ENCODE measurements around the gene DENND4A. TPM values are rescaled to one million over a fixed set of nuclear protein-coding genes. Genes with fewer than 3 reads are reported as not detected.

The DENND4A gene
- polyA plus RNA-seq, 1 donor: 27.7 TPM

DNA sequence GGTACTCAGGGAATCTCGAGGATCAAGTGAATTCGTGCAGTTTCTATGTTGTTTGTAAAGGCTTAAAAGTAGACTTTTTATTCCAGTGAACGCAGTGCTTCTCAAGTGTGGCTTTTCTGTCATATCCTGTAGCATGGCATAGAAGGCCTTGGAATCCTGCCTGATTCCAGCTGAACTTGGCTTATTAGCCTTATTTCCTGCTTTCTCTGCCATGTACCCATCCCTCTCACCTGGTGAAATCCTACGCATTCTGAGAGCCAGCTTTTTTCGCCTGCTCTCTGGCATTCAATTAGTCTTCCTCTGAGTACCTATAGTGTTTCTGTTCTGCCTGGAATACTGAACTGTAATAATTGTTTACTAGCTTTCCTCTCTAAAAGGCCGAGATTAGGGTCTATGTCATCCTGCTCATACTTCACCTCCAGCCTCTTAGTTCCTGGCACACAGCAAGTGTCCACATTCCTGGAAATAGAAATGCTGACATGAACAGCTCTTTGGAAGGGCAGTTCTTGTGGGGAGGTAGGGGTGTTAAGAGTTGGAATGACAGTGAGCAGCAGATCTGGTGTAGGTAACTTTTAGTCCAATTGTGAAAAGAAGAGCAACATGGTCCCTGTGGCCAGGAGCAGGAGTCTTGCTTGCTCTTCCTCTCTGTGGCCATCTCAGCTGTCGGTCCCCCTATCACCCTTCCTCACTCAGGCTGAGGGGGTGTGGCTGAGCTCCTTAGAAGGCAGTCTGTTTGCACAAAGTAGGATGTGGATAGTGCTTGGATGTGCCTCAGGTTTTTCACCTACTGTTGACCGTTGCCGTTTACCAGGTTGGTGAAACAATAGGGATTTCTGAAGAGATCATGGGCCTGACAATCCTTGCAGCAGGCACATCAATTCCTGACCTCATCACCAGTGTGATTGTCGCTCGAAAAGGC is 140.0 kb downstream of the DENND4A start:
- no peaks in the 10 kb centered on the region for H3K9me3 ChIP-seq (ENCODE audit: control insufficient read depth, low read depth, low read length)
- no peak overlapping the region for H3K27ac ChIP-seq (ENCODE audit: low read length)
- H3K4me3 ChIP-seq (ENCODE audit: low read length): no peak overlapping the region
- H3K36me3 ChIP-seq (ENCODE audit: control insufficient read depth, insufficient read depth, low read length): peaks cover 20% of the 10 kb centered on the region
- H3K4me1 ChIP-seq (ENCODE audit: control insufficient read depth, insufficient read depth, low read length): peaks cover 12% of the 10 kb centered on the region
- no peak for DNase-seq
- no peaks in the 10 kb centered on the region for H3K27me3 ChIP-seq (ENCODE audit: control insufficient read depth, insufficient read depth, low read length)
- WGBS (ENCODE audit: insufficient coverage, low lambda C conversion rate): 89% methylated on average over 5 of the region's 11 CpGs

DNA sequence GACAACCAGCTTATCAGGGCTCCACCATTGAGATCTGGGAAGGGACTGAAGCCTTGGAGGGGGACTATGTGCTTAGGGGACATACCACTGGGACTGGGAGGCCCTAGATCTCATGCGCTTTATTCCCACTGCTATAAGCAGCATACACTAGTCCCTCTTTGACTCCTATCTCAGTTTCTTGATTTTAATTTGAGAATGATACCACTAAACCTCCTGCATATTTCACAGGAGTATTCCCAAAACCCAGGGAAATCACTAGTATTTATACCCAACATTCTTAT is 141.1 kb downstream of the DENND4A start:
- no peak for DNase-seq
- Histone ChIP-seq H3K27ac (ENCODE audit: low read length) (no peak overlapping the region), H3K36me3 (ENCODE audit: control insufficient read depth, insufficient read depth, low read length) (peaks cover 18% of the 10 kb centered on the region), H3K4me3 (ENCODE audit: low read length) (no peak overlapping the region), H3K9me3 (ENCODE audit: control insufficient read depth, low read depth, low read length) (no peaks in the 10 kb centered on the region), H3K27me3 (ENCODE audit: control insufficient read depth, insufficient read depth, low read length) (no peaks in the 10 kb centered on the region), H3K4me1 (ENCODE audit: control insufficient read depth, insufficient read depth, low read length) (peaks cover 12% of the 10 kb centered on the region)
- WGBS (ENCODE audit: insufficient coverage, low lambda C conversion rate): no CpG with 5 or more reads among the region's 1 CpG

DNA sequence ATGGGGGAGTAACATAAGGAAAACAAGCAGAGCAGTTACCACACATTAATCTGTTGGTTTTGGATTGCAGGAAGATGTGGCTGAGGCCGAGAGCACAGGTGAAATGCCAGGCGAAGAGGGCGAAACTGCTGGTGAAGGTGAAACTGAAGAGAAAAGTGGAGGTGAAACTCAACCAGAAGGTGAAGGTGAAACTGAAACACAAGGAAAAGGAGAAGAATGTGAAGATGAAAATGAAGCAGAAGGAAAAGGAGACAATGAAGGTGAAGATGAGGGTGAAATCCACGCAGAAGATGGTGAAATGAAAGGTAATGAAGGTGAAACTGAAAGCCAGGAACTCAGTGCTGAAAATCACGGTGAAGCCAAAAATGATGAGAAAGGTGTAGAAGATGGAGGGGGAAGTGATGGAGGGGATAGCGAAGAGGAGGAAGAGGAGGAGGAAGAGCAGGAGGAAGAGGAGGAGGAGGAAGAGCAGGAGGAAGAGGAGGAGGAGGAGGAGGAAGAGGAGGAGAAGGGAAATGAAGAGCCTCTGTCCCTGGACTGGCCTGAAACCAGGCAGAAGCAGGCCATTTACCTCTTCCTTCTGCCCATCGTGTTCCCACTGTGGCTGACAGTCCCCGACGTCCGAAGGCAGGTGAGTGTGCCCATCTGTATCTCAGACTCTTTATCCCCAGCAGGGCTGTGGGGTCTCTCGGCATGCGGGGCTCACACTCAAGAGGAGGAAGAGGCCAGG is 141.6 kb downstream of the DENND4A start:
- 96% methylated on average over 5 of the region's 12 CpGs for WGBS (ENCODE audit: insufficient coverage, low lambda C conversion rate)
- Histone ChIP-seq H3K4me1 (ENCODE audit: control insufficient read depth, insufficient read depth, low read length) (peaks cover 12% of the 10 kb centered on the region), H3K9me3 (ENCODE audit: control insufficient read depth, low read depth, low read length) (no peaks in the 10 kb centered on the region), H3K27ac (ENCODE audit: low read length) (no peak overlapping the region), H3K4me3 (ENCODE audit: low read length) (no peak overlapping the region), H3K27me3 (ENCODE audit: control insufficient read depth, insufficient read depth, low read length) (no peaks in the 10 kb centered on the region), H3K36me3 (ENCODE audit: control insufficient read depth, insufficient read depth, low read length) (peaks cover 13% of the 10 kb centered on the region)
- no peak for DNase-seq

- peaks cover 8% of the 10 kb centered on the region for H3K36me3 ChIP-seq (ENCODE audit: control insufficient read depth, insufficient read depth, low read length)
- no peak for DNase-seq
- no peaks in the 10 kb centered on the region for H3K9me3 ChIP-seq (ENCODE audit: control insufficient read depth, low read depth, low read length)
- H3K27ac ChIP-seq (ENCODE audit: low read length): no peak overlapping the region
- no peak overlapping the region for H3K4me3 ChIP-seq (ENCODE audit: low read length)
- WGBS (ENCODE audit: insufficient coverage, low lambda C conversion rate): 93% methylated on average over 2 of the region's 4 CpGs
- H3K27me3 ChIP-seq (ENCODE audit: control insufficient read depth, insufficient read depth, low read length): no peaks in the 10 kb centered on the region
- no peaks in the 10 kb centered on the region for H3K4me1 ChIP-seq (ENCODE audit: control insufficient read depth, insufficient read depth, low read length)
Observed at GRCh38 chr15:65646486-65646885, 145.6 kb downstream of the DENND4A start.

GRCh38 chr15:65645392-65645791 is 146.7 kb downstream of the DENND4A start:
- no CpG with 5 or more reads among the region's 4 CpGs for WGBS (ENCODE audit: insufficient coverage, low lambda C conversion rate)

GRCh38 chr15:65644282-65644681 is 147.8 kb downstream of the DENND4A start:
- no peak for DNase-seq
- no peaks in the 10 kb centered on the region for H3K27me3 ChIP-seq (ENCODE audit: control insufficient read depth, insufficient read depth, low read length)
- no peak overlapping the region for H3K27ac ChIP-seq (ENCODE audit: low read length)
- peaks cover 2% of the 10 kb centered on the region for H3K36me3 ChIP-seq (ENCODE audit: control insufficient read depth, insufficient read depth, low read length)
- WGBS (ENCODE audit: insufficient coverage, low lambda C conversion rate): no CpG with 5 or more reads among the region's 4 CpGs
- H3K9me3 ChIP-seq (ENCODE audit: control insufficient read depth, low read depth, low read length): no peaks in the 10 kb centered on the region
- H3K4me3 ChIP-seq (ENCODE audit: low read length): no peak overlapping the region
- no peaks in the 10 kb centered on the region for H3K4me1 ChIP-seq (ENCODE audit: control insufficient read depth, insufficient read depth, low read length)

More at GRCh38 chr15:65645392-65645791, 146.7 kb downstream of the DENND4A start:
- Histone ChIP-seq H3K9me3 (ENCODE audit: control insufficient read depth, low read depth, low read length) (no peaks in the 10 kb centered on the region), H3K4me1 (ENCODE audit: control insufficient read depth, insufficient read depth, low read length) (no peaks in the 10 kb centered on the region), H3K36me3 (ENCODE audit: control insufficient read depth, insufficient read depth, low read length) (peaks cover 2% of the 10 kb centered on the region), H3K27ac (ENCODE audit: low read length) (no peak overlapping the region), H3K4me3 (ENCODE audit: low read length) (no peak overlapping the region), H3K27me3 (ENCODE audit: control insufficient read depth, insufficient read depth, low read length) (no peaks in the 10 kb centered on the region)
- DNase-seq: no peak

DNA sequence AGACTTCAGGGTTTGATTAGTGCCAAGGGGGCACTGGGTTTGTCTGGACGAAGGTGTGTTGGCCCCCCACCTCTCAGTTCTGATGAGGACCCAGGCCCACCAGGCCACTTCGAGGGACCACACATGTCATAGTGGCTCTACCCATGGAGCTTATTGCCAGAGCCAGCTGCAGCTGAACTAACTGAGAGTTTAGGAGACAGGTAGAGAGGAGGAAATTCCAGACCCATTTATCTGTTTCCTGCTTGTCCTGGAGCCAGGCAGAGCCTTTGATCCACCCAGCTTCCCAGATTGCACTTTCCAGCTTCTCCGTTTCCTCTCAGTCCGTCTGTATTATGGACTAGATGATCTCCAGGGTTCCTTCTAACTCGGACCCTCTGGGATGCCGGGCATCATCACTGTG is 149.5 kb downstream of the DENND4A start:
- Histone ChIP-seq H3K4me3 (ENCODE audit: low read length) (no peak overlapping the region), H3K27ac (ENCODE audit: low read length) (no peak overlapping the region), H3K27me3 (ENCODE audit: control insufficient read depth, insufficient read depth, low read length) (no peaks in the 10 kb centered on the region), H3K9me3 (ENCODE audit: control insufficient read depth, low read depth, low read length) (no peaks in the 10 kb centered on the region), H3K4me1 (ENCODE audit: control insufficient read depth, insufficient read depth, low read length) (no peaks in the 10 kb centered on the region), H3K36me3 (ENCODE audit: control insufficient read depth, insufficient read depth, low read length) (peaks cover 2% of the 10 kb centered on the region)
- no CpG with 5 or more reads among the region's 6 CpGs for WGBS (ENCODE audit: insufficient coverage, low lambda C conversion rate)
- DNase-seq: no peak

GRCh38 chr15:65641768-65642475 is 150.2 kb downstream of the DENND4A start:
- no peaks in the 10 kb centered on the region for H3K27me3 ChIP-seq (ENCODE audit: control insufficient read depth, insufficient read depth, low read length)
- no peak overlapping the region for H3K4me3 ChIP-seq (ENCODE audit: low read length)
- H3K27ac ChIP-seq (ENCODE audit: low read length): no peak overlapping the region
- DNase-seq: peak in 1 of 2 donors; percentile 12
- no peaks in the 10 kb centered on the region for H3K4me1 ChIP-seq (ENCODE audit: control insufficient read depth, insufficient read depth, low read length)
- no peaks in the 10 kb centered on the region for H3K9me3 ChIP-seq (ENCODE audit: control insufficient read depth, low read depth, low read length)
- WGBS (ENCODE audit: insufficient coverage, low lambda C conversion rate): no CpG with 5 or more reads among the region's 6 CpGs
- H3K36me3 ChIP-seq (ENCODE audit: control insufficient read depth, insufficient read depth, low read length): peaks cover 2% of the 10 kb centered on the region

- WGBS (ENCODE audit: insufficient coverage, low lambda C conversion rate): no CpG with 5 or more reads among the region's 6 CpGs
- no peak overlapping the region for H3K4me3 ChIP-seq (ENCODE audit: low read length)
- peaks cover 2% of the 10 kb centered on the region for H3K36me3 ChIP-seq (ENCODE audit: control insufficient read depth, insufficient read depth, low read length)
- no peaks in the 10 kb centered on the region for H3K27me3 ChIP-seq (ENCODE audit: control insufficient read depth, insufficient read depth, low read length)
- DNase-seq: no peak
- no peak overlapping the region for H3K27ac ChIP-seq (ENCODE audit: low read length)
- no peaks in the 10 kb centered on the region for H3K9me3 ChIP-seq (ENCODE audit: control insufficient read depth, low read depth, low read length)
- no peaks in the 10 kb centered on the region for H3K4me1 ChIP-seq (ENCODE audit: control insufficient read depth, insufficient read depth, low read length)
Observed at GRCh38 chr15:65639509-65639908, 152.6 kb downstream of the DENND4A start.

DNA sequence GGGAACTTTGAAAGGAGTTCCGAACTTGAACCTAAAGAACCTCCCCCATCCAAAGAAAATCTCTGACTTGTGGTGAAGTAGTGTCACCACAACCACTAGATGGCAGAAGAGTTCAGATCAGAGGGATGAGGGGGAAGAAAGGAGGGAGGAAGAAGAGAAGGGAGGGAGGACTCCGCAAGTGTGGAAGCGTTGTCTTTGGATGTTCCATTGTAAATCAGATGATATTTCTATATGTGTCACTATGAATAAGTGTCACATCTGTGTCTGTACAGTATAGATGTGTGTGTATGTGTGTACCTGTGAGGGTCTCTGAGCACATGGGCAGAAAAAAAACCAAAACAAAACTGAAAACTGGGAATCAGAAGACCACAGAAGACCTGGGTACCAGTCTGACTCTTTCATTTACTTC is 153.4 kb downstream of the DENND4A start:
- no peaks in the 10 kb centered on the region for H3K4me1 ChIP-seq (ENCODE audit: control insufficient read depth, insufficient read depth, low read length)
- no peaks in the 10 kb centered on the region for H3K36me3 ChIP-seq (ENCODE audit: control insufficient read depth, insufficient read depth, low read length)
- H3K4me3 ChIP-seq (ENCODE audit: low read length): no peak overlapping the region
- WGBS (ENCODE audit: insufficient coverage, low lambda C conversion rate): 0% methylated on average over 1 of the region's 3 CpGs
- no peaks in the 10 kb centered on the region for H3K27me3 ChIP-seq (ENCODE audit: control insufficient read depth, insufficient read depth, low read length)
- H3K9me3 ChIP-seq (ENCODE audit: control insufficient read depth, low read depth, low read length): no peaks in the 10 kb centered on the region
- no peak overlapping the region for H3K27ac ChIP-seq (ENCODE audit: low read length)
- DNase-seq: peak; percentile 56 to 60
